GM19193 (cell line): ENCODE results near the gene GGTLC1.

Experiments
- POLR2A ChIP-seq: IDR thresholded peaks from 4 replicates; pipeline ENCODE4 v1.6.1; 2011; ENCODE audit not compliant: insufficient read depth, insufficient read length; ENCODE audit errors: extremely low read depth

GGTLC1 gene

GRCh38 chr20:23988561-23988960, at the start of gene GGTLC1:
Gene GGTLC1, minus strand, starts transcription at chr20:23988779. Its CDS starts 2,168 bp downstream, at chr20:23986611.
- TF ChIP-seq POLR2A, result no peak

GRCh38 chr20:24034820-24035219, 46.2 kb upstream of the GGTLC1 start:
- TF ChIP-seq POLR2A, result no peak

- no peak for TF ChIP-seq POLR2A
Measured at GRCh38 chr20:24033565-24033964, 45.0 kb upstream of the GGTLC1 start.

- TF ChIP-seq POLR2A, result no peak
Measured at GRCh38 chr20:24033151-24033550, 44.6 kb upstream of the GGTLC1 start.

DNA sequence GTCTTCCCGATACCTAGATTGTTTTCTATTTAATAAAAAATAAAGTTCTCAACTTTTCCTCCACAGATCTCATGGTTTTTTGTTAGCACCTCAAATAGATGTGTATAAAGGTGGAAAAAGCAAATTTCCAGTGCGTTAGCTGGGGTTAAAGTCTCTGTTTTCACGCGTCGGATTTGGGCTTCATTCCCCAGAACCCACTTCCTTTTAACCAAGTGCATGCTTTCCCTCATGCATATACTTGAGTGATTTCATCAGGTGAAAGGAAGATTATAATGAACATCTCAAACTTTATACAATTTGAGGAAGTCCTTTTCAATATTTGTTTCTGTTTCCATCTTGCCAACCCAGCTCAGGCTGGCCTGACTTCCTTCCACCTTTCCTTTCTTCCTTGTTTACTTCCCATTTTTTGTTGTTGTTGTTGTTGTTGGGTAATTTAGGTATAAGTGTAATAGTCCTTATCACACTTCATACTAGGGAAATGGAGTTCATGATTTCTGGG, 43.9 kb upstream of the GGTLC1 start:
- no peak for TF ChIP-seq POLR2A

DNA sequence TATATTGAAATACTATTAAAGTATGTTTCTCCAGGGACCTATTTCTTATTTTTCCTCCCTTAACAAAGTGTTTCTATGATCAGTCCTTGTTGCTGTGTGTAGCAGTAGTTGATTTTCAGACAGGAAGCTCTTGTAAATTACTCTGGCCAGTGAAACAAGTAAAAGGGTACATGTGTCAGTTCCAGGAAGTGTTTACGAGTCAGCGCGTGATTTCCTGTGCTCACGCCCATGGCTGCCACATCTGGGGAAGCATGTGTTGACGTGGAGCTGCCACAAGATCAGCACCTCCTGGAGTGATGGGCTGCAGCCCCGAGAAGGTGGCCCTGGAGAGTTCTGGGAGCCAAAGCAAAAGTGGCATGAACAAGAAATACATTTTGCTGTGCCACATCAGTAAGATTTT, 38.6 kb upstream of the GGTLC1 start:
- TF ChIP-seq POLR2A, result no peak

- no peak for TF ChIP-seq POLR2A
Measured at GRCh38 chr20:24022621-24023180, 34.1 kb upstream of the GGTLC1 start.

DNA sequence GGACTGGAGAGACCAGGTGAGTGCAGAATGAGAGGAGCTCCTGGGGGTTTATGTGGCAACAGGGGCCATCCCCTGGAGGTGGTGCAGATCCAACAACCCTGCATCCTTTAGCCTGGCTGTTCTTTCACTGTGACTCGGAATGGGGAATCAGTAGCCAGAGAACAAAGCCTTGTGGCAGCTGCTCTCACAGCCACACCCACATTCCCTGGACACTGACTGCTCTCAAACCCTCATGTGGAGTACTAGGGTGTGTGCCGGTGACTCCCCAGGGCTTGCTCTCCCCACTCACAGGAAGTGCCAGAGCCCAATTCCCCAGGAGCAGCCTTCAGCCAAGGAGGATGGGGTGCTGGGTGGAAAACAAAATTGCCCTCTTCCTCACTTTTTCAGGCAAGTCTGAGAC, 30.2 kb upstream of the GGTLC1 start:
- TF ChIP-seq POLR2A, result no peak

DNA sequence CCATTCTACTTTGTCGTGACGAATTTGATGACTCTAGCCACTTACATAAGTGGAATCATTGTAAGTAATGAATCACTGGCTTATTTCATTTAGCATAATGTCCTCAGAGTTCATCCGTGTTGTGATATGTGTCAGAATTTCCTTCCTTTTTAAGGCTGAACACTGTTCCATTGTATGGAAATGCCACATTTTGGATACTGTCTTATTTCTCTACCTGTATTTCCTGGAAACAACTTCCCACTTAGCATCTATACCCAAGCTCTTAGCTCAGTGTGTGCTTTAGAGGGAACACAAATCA, 28.8 kb upstream of the GGTLC1 start:
- no peak for TF ChIP-seq POLR2A

DNA sequence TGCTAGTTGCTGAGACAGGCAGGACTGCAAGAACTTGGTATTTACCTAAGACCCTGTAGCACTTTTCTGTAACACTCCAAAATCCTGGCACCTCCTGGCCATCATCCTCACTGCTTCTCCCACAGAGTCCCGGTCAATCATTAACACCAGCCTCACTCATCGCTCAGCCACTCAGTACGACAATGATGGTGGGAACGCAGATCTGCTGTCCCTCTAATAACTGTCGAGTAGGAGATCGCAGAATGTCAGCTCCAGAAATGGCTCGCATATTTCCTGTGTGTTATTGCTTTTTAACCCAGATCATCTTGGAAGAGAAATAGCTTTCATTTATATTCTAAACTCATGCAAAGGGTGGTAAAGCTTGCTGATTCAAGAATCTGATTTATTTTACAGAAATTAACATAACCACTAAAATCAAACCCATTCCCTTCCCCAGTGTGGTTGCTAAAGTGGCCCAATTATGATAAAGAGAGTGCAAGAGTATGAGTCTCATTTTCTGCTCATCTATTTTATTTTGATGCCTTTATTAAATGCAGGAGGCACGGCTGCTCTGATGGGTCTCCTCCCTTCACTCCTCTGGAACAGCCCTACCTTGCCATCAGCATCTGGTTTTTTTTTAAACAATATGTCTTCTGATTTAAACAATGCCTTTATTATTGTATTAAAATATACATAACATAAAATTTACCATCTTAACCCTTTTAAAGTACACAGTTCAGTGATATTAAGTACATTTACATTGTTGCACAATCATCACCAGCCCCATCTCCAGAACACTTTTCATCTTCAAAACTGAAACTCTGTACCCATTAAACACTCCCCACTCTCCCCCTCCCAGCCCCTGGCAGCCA, 28.3 kb upstream of the GGTLC1 start:
- no peak for TF ChIP-seq POLR2A

DNA sequence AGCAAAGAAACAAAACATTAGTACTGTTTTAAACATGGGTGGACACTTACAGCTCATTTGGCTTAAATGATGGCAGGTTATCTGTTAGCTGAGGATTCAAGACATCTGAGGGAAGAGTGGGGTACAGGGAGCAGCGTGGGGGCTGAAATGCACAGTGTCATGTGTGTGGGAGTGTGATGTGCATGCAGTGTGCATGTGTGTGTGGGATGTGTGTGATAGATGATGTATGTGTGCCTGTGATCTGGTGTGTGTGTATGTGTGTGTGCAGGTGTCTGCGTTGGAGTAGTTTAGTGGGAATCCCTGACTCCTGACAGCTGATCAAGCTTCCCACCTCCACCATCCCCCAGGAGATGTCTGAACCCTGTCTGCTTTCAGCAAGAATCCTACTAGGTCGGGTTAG, 25.4 kb upstream of the GGTLC1 start:
- TF ChIP-seq POLR2A, result no peak

DNA sequence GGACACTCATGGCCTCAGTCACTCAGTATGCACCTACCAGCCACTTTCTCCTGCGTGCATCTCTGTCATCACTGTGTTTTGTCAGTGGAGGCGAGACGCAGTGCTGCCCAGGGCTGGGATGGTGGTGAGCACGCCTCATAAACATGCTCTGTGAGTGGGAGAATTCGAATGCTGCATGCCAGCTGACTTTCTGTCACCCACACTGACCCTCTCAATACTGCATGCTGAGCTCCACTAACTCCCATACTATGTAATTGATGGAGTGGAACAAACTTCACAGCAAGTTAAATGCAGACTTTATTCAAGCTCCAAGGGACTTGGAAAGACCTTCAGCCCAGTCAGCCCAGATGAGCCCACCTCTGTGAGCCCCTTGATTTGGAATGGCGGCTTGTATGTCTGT, 22.7 kb upstream of the GGTLC1 start:
- TF ChIP-seq POLR2A, result no peak

- TF ChIP-seq POLR2A, result no peak
Measured at GRCh38 chr20:24007758-24008157, 19.2 kb upstream of the GGTLC1 start.

DNA sequence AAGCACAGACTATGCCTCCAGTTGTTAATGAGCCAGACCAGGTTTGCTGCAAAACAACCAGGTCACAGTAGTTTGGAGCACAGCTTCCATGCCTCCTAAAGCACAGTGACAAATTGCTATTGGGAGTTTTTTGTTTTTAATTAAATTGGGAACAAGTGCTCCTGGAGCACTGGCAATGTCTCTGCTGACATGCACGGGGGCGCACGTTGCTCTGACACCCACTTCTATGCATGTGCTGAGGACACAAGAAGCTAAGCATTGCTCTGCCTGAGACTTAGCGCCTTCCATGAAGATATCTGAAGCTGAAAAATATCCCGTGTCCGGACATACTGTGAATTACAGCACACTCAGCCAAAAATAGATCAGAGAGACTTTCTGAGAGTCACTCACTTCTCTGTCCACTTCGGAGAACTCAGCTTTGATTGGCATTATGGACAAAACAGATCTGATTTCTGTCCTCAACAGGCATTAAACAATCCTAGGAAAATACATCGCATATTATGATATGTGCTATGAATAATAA, 18.6 kb upstream of the GGTLC1 start:
- no peak for TF ChIP-seq POLR2A

DNA sequence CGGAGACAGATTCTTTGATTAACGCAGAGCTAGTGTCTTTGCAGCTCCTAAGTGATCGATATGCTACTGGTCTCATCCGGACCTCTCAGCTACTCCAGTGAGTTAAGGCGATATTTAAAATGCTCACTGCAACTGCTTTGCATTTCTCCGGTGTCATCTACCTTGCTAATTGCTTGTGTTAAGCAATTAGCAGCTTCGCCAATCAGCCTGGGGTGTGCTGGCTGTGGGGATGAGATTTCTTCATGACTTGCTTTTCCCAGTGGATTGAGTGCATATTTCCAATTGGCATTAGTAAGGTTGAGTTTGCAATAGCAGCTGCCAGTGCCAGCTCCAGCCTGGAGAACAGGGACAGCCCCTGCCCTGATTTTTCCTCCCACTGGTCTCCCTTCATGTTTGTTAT, 18.0 kb upstream of the GGTLC1 start:
- TF ChIP-seq POLR2A, result no peak

- no peak for TF ChIP-seq POLR2A
Measured at GRCh38 chr20:24004471-24004870, 15.9 kb upstream of the GGTLC1 start.

DNA sequence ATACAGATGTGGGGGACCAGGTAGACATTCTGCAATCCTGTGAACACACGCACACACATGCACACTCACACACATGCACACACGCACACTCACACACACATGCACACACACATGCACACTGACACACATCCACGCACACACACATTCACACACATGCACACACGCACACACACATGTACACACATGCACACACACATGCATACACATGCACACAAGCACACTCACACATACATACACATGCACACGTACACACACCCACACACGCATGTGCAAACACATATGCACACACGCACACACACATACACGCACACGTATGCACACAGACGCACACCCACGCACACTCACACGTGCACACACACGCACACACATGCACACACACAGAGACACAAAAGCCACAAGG, 14.3 kb upstream of the GGTLC1 start:
- TF ChIP-seq POLR2A, result no peak

DNA sequence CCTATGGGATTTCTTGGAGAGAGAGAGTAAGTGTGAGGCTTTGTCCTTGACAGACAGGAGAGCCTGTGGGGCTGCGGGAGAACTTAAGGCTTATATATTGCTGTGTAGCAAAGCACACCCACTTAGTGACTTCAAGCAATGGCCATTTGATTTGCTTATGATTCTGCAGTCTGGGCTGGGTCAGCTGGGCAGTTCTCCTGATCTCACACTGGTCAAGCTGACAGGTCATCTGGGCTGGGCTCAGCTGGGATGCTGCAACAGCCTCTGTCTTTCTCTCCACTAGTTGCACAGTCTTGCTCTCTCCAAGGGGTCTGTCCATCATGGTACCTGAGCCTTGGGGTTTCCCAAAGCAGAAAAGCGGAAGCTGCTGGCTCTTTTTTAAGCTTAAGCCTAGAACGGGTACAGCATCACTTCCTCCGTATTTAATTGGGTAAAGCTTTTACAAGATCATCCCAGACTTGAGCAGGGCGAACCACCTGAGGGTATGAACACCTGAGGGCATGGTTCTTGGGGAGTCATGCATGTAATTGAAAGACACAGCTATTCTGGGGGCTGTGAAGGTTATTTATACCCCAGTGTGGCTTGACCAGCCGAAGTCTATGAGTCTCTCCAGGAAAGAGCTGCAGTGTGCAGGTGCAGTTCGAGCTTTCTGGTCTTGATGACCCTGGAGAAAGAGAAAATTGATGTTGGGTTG, 13.3 kb upstream of the GGTLC1 start:
- TF ChIP-seq POLR2A, result no peak
